Stimulated activated effector memory CD8-positive, alpha-beta T cell treated with anti-CD3 and anti-CD28 coated beads, Interleukin-12 subunit alpha, Interleukin-12 subunit beta, amount 100 ng/mL, for 72 hours (primary cell): ENCODE data around the gene GNMT.

Experiments
- ATAC-seq: fragments of 150-1000 bp; cut with Tn5 transposase; 2 replicates; pipeline ENCODE4 v1.10.0; 2021
- DNase-seq, 2 donors: peaks; one replicate each; pipeline ENCODE4 v3.0.0; 2021 to 2022; ENCODE audit warnings: low spot score in 2 of 2
- H3K27ac Mint-ChIP-seq: one replicate; pipeline ENCODE4 v1.8.0; 2022; ENCODE audit warnings: mild to moderate bottlenecking, mixed read lengths
- H3K36me3 Mint-ChIP-seq: one replicate; pipeline ENCODE4 v1.8.0; 2022; ENCODE audit warnings: mild to moderate bottlenecking, mixed read lengths
- H3K4me1 Mint-ChIP-seq: one replicate; pipeline ENCODE4 v1.8.0; 2022; ENCODE audit warnings: mixed read lengths
- H3K4me3 Mint-ChIP-seq: one replicate; pipeline ENCODE4 v1.8.0; 2022; ENCODE audit warnings: mild to moderate bottlenecking, mixed read lengths
- H3K9me3 Mint-ChIP-seq: one replicate; pipeline ENCODE4 v1.8.0; 2022; ENCODE audit warnings: mixed read lengths

The GNMT gene

GRCh38 chr6:42963179-42963854, 2.8 kb downstream of the GNMT start:
- H3K4me1 Mint-ChIP-seq, result peaks cover 17% of the 10 kb centered on the region
- no peaks in the 10 kb centered on the region for H3K9me3 Mint-ChIP-seq
- no peak overlapping the region for H3K27ac Mint-ChIP-seq
- H3K36me3 Mint-ChIP-seq, result peaks cover 37% of the 10 kb centered on the region
- peak; percentile 6 for ATAC-seq
- no peak for DNase-seq
- H3K4me3 Mint-ChIP-seq, result no peak overlapping the region

- Mint-ChIP-seq H3K4me1 (peaks cover 16% of the 10 kb centered on the region), H3K9me3 (no peaks in the 10 kb centered on the region)
- DNase-seq, result no peak
These were observed 3.5 kb downstream of the GNMT start for GRCh38 chr6:42963855-42964605.

GRCh38 chr6:42966571-42966970, 6.0 kb downstream of the GNMT start:
- Mint-ChIP-seq H3K4me3 (no peak overlapping the region), H3K9me3 (no peaks in the 10 kb centered on the region), H3K27ac (no peak overlapping the region), H3K4me1 (peaks cover 8% of the 10 kb centered on the region), H3K36me3 (peaks cover 37% of the 10 kb centered on the region)
- ATAC-seq, result no peak
- DNase-seq, result no peak

More at GRCh38 chr6:42963855-42964605, 3.5 kb downstream of the GNMT start:
- H3K36me3 Mint-ChIP-seq, result peaks cover 37% of the 10 kb centered on the region
- H3K4me3 Mint-ChIP-seq, result no peak overlapping the region
- peak; percentile 55 for ATAC-seq
- peak overlapping the region; percentile 76 for H3K27ac Mint-ChIP-seq

- no peak for ATAC-seq
- Mint-ChIP-seq H3K4me3 (no peak overlapping the region), H3K4me1 (peaks cover 10% of the 10 kb centered on the region), H3K36me3 (peaks cover 40% of the 10 kb centered on the region), H3K9me3 (no peaks in the 10 kb centered on the region), H3K27ac (no peak overlapping the region)
- no peak for DNase-seq
These were observed 6.7 kb downstream of the GNMT start for GRCh38 chr6:42967228-42967627.

- H3K4me3 Mint-ChIP-seq, result no peak overlapping the region
- ATAC-seq (no peak), DNase-seq (no peak)
- peaks cover 10% of the 10 kb centered on the region for H3K4me1 Mint-ChIP-seq
- H3K36me3 Mint-ChIP-seq, result peaks cover 42% of the 10 kb centered on the region
- H3K9me3 Mint-ChIP-seq, result no peaks in the 10 kb centered on the region
- H3K27ac Mint-ChIP-seq, result no peak overlapping the region
These were observed 7.7 kb downstream of the GNMT start for GRCh38 chr6:42968126-42968701.

- peaks cover 10% of the 10 kb centered on the region for H3K4me1 Mint-ChIP-seq
- no peak for DNase-seq
- peaks cover 42% of the 10 kb centered on the region for H3K36me3 Mint-ChIP-seq
- H3K27ac Mint-ChIP-seq, result no peak overlapping the region
- no peak for ATAC-seq
- H3K9me3 Mint-ChIP-seq, result no peaks in the 10 kb centered on the region
- no peak overlapping the region for H3K4me3 Mint-ChIP-seq
These were observed 8.2 kb downstream of the GNMT start for GRCh38 chr6:42968783-42969182.

GRCh38 chr6:42969431-42969830, 8.9 kb downstream of the GNMT start:
- peaks cover 10% of the 10 kb centered on the region for H3K4me1 Mint-ChIP-seq
- H3K4me3 Mint-ChIP-seq, result no peak overlapping the region
- H3K9me3 Mint-ChIP-seq, result no peaks in the 10 kb centered on the region
- DNase-seq (no peak), ATAC-seq (no peak)
- no peak overlapping the region for H3K27ac Mint-ChIP-seq
- H3K36me3 Mint-ChIP-seq, result peaks cover 38% of the 10 kb centered on the region

GRCh38 chr6:42969934-42970333, 9.4 kb downstream of the GNMT start:
- Mint-ChIP-seq H3K4me3 (no peak overlapping the region), H3K4me1 (peaks cover 12% of the 10 kb centered on the region), H3K36me3 (peaks cover 33% of the 10 kb centered on the region), H3K27ac (no peak overlapping the region), H3K9me3 (no peaks in the 10 kb centered on the region)
- DNase-seq, result no peak
- ATAC-seq, result no peak

GRCh38 chr6:42970871-42971612, 10.5 kb downstream of the GNMT start:
- peaks cover 15% of the 10 kb centered on the region for H3K4me1 Mint-ChIP-seq
- H3K27ac Mint-ChIP-seq, result peak overlapping the region; percentile 75
- no peak for DNase-seq
- peak; percentile 68 for ATAC-seq
- H3K36me3 Mint-ChIP-seq, result peaks cover 29% of the 10 kb centered on the region
- no peak overlapping the region for H3K4me3 Mint-ChIP-seq
- no peaks in the 10 kb centered on the region for H3K9me3 Mint-ChIP-seq

GRCh38 chr6:42971746-42972327, 11.3 kb downstream of the GNMT start:
- peak overlapping the region; percentile 75 for H3K27ac Mint-ChIP-seq
- no peak for DNase-seq
- no peaks in the 10 kb centered on the region for H3K9me3 Mint-ChIP-seq
- H3K36me3 Mint-ChIP-seq, result peaks cover 31% of the 10 kb centered on the region
- H3K4me3 Mint-ChIP-seq, result no peak overlapping the region
- no peak for ATAC-seq
- H3K4me1 Mint-ChIP-seq, result peaks cover 22% of the 10 kb centered on the region

- H3K36me3 Mint-ChIP-seq, result peaks cover 36% of the 10 kb centered on the region
- ATAC-seq, result no peak
- peaks cover 34% of the 10 kb centered on the region for H3K4me1 Mint-ChIP-seq
- DNase-seq, result no peak
- no peaks in the 10 kb centered on the region for H3K9me3 Mint-ChIP-seq
- H3K4me3 Mint-ChIP-seq, result no peak overlapping the region
- no peak overlapping the region for H3K27ac Mint-ChIP-seq
These were observed 13.4 kb downstream of the GNMT start for GRCh38 chr6:42973926-42974325.

- Mint-ChIP-seq H3K4me1 (peaks cover 44% of the 10 kb centered on the region), H3K9me3 (no peaks in the 10 kb centered on the region), H3K27ac (peak overlapping the region; percentile 81), H3K36me3 (peaks cover 41% of the 10 kb centered on the region), H3K4me3 (no peak overlapping the region)
- DNase-seq (no peak), ATAC-seq (no peak)
These were observed 14.5 kb downstream of the GNMT start for GRCh38 chr6:42974919-42975505.

GRCh38 chr6:42978487-42978838, 17.9 kb downstream of the GNMT start:
- peak; percentile 9 for ATAC-seq
- peak; percentile 15 to 69 for DNase-seq
- H3K4me3 Mint-ChIP-seq, result peak overlapping the region; percentile 93
- peaks cover 36% of the 10 kb centered on the region for H3K4me1 Mint-ChIP-seq
- H3K27ac Mint-ChIP-seq, result peak overlapping the region; percentile 97
- no peaks in the 10 kb centered on the region for H3K9me3 Mint-ChIP-seq
- peaks cover 36% of the 10 kb centered on the region for H3K36me3 Mint-ChIP-seq

- Mint-ChIP-seq H3K27ac (peak within 1 kb of the TSS; percentile 97), H3K4me3 (peak within 1 kb of the TSS; percentile 93), H3K4me1 (peaks cover 41% of the 10 kb centered on the region), H3K36me3 (peaks cover 39% of the 10 kb centered on the region), H3K9me3 (no peaks in the 10 kb centered on the region)
- DNase-seq, result peak; percentile 80 to 94
- ATAC-seq, result peak; percentile 97
These were observed 18.4 kb downstream of the GNMT start, which contains the start of gene PEX6 for GRCh38 chr6:42978839-42979522. TSS of gene PEX6 (minus strand) at chr6:42979181. CDS start at chr6:42979150, 31 bp downstream.
